ENCODE measurements around the gene ARHGAP5.

Gene ARHGAP5

DNA sequence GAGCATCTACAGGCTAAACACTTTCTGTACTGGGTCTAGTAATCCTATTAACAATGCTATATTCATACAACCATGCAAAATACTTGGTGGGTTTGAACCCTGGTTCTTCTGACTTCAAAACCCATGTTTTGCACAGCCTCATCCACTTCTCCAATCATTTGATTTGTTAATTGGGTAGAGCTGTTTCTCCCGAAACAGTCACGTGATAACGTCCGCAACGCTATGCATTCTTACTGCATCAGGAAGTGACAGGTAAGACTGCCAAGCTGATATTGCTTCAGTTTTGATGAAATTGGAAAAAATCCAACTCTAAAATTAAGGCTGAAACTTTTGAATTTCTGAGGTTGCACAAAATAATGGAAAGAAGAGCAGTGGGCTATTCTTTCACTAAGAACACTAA lies 94.4 kb downstream of the ARHGAP5 start:
- H3K4me3 ChIP-seq (ENCODE audit: low read length): no peak overlapping the region
- TF ChIP-seq, protein P1, sequence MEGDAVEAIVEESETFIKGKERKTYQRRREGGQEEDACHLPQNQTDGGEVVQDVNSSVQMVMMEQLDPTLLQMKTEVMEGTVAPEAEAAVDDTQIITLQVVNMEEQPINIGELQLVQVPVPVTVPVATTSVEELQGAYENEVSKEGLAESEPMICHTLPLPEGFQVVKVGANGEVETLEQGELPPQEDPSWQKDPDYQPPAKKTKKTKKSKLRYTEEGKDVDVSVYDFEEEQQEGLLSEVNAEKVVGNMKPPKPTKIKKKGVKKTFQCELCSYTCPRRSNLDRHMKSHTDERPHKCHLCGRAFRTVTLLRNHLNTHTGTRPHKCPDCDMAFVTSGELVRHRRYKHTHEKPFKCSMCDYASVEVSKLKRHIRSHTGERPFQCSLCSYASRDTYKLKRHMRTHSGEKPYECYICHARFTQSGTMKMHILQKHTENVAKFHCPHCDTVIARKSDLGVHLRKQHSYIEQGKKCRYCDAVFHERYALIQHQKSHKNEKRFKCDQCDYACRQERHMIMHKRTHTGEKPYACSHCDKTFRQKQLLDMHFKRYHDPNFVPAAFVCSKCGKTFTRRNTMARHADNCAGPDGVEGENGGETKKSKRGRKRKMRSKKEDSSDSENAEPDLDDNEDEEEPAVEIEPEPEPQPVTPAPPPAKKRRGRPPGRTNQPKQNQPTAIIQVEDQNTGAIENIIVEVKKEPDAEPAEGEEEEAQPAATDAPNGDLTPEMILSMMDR (IDR thresholded peaks at IDR 0.05; ENCODE audit: insufficient read depth, low read depth, low read length, missing control alignments): no peak
- no peak for DNase-seq (ENCODE audit: low read depth)

DNA sequence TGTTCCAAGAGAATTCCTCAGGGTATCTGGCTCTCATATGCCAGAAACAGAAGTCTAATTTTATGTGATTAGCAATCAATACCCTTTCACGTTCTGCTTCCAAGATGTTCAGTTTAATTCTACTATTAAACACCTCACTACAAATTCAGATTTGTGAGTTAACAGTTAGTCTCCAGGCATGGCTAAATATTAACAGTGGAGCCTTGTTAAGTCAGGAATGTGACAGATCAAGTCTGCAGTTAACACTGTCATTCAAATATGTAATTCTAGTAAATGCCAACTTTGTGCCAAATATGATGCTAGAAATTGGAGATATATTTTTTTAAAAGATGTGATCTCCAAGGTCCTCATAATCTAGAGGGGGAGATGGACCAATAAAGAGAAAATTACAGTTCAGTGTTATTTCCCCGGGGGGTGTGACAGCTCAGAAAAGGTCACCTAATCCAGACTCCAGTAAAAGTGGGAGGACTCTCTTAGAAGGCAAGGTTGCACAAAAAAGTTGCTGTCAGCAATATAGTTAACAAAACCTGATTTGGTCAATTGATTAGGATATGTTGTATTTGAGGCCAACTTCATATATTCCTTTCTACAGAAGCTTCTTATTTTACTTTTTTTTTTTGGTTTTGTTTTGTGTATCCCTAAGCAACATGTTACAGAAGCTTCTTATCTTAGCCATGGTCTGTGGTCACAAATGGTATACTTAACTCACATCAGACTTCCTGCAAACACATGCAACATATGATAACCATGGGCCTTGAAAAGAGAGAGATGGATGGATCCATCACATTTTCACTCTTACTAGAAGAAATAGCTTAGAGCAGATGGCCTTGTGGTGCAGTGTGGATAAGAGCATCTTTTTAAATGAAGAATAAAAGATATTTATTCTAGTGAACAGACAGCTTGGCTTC lies 106.3 kb downstream of the ARHGAP5 start:
- H3K4me3 ChIP-seq (ENCODE audit: low read length): no peak overlapping the region
- TF ChIP-seq, protein P1 (IDR thresholded peaks at IDR 0.05; ENCODE audit: insufficient read depth, low read depth, low read length, missing control alignments): no peak
- no peak for DNase-seq (ENCODE audit: low read depth)

DNA sequence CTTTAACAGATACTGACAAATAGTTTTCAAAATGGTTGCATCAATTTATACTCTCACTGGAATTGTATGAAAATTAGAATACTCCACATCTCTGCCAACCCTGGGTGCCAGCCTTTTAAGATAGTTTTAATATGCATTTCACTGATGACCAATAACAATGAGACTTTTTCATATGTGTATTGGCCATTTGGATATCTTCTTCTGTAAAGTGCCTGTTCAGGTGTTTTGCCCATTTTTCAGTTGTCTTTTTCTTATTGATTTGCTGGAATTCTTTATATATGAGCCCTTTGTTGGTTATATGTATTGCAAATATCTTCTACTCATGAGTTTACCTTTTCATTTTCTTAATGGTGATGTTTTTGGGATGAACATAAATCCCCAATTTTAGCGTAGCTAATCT lies 108.0 kb downstream of the ARHGAP5 start:
- DNase-seq (ENCODE audit: low read depth): no peak
- H3K4me3 ChIP-seq (ENCODE audit: low read length): no peak overlapping the region
- TF ChIP-seq, protein P1 (IDR thresholded peaks at IDR 0.05; ENCODE audit: insufficient read depth, low read depth, low read length, missing control alignments): no peak

DNA sequence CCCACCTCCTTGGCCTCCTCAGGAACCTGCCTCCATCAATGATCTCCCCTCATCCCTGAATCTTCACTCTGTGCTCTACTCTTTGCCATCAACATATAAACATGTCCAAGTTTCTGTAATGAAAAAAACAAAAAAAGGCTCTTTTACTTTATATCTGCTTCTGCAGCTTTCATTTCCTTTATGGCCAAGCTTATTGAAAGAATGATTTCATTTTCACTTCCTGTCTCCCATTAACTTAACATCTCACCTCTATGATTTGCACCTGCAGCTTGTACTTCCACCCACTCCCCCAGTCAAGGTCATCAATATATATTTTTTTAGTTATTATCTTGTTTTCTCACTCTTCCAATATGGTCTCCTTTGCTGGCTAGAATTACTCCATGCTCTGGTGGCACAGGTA lies 109.1 kb downstream of the ARHGAP5 start:
- no peak for DNase-seq (ENCODE audit: low read depth)
- TF ChIP-seq, protein P1 (IDR thresholded peaks at IDR 0.05; ENCODE audit: insufficient read depth, low read depth, low read length, missing control alignments): no peak
- no peak overlapping the region for H3K4me3 ChIP-seq (ENCODE audit: low read length)

DNA sequence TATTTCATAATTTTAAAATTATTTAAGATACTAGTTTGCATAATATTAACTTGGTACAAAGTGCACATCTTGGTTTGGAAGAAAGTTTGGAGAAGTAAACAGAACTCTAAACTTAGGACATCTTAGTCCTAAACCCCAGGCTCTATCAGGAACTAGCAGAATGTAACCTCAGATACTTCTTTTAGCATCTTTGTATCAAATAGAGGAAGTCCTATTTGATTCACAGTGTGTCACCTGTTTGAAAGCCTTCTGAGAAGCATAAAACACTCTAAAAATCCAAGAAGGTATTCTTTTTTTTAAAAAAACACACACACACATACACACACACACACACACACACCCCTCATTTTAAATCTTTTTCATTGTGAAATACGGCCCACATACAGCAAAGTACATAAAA lies 112.7 kb downstream of the ARHGAP5 start:
- no peak overlapping the region for H3K4me3 ChIP-seq (ENCODE audit: low read length)
- TF ChIP-seq, protein P1 (IDR thresholded peaks at IDR 0.05; ENCODE audit: insufficient read depth, low read depth, low read length, missing control alignments): no peak
- no peak for DNase-seq (ENCODE audit: low read depth)

DNA sequence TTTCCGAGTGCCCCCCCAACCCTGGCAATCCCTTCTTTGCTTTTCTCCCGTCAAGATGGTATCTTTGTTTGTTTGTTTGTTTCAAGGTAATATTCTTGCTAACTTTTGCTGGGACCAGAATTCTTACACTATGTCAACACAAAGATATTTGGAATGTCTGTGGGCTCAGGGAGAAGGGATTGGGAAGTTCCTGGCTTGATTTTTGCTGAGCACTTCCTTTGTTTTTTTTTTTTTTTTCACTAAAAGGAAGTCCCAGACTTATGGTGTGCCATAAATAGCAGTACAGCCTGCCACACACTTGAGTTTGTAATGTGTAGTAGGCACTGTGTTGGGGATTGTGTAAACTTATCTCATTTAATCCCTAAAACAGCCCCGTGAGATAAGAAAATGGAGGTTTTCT lies 113.6 kb downstream of the ARHGAP5 start:
- no peak for DNase-seq (ENCODE audit: low read depth)
- TF ChIP-seq, protein P1 (IDR thresholded peaks at IDR 0.05; ENCODE audit: insufficient read depth, low read depth, low read length, missing control alignments): no peak
- no peak overlapping the region for H3K4me3 ChIP-seq (ENCODE audit: low read length)
